Upper lobe of left lung (tissue), 6 donors: ENCODE data around the gene RPS10. TPM values are rescaled to one million over a fixed set of nuclear protein-coding genes. Genes with fewer than 3 reads are reported as not detected.

Experiments used
- ATAC-seq, 2 donors: fragments of 200-7000 bp; cut with Tn5 transposase; one replicate each; pipeline ENCODE4 v1.9.1; 2022; ENCODE audit warnings: mild to moderate bottlenecking in 2 of 2, moderate library complexity in 2 of 2; ENCODE audit not compliant: low FRiP score in 2 of 2
- DNase-seq, 2 donors: peaks; one replicate each; pipeline ENCODE4 v3.0.0-alpha.2; 2019 to 2020
- H3K27ac ChIP-seq, 4 donors: fragments of 200-600 bp; sonication (generic); one replicate each; pipeline ENCODE4 v1.5.1; 2016 to 2019
- H3K27me3 ChIP-seq, 4 donors: fragments of 200-600 bp; sonication (generic); one replicate each; pipeline ENCODE4 v1.5.1; 2017 to 2019
- H3K36me3 ChIP-seq, 4 donors: fragments of 200-600 bp; sonication (generic); one replicate each; pipeline ENCODE4 v1.5.1; 2016 to 2019
- H3K4me1 ChIP-seq, 4 donors: fragments of 200-600 bp; sonication (generic); one replicate each; pipeline ENCODE4 v1.5.1; 2018 to 2019
- H3K4me3 ChIP-seq, 4 donors: fragments of 200-600 bp; sonication (generic); one replicate each; pipeline ENCODE4 v1.5.1; 2017 to 2019; ENCODE audit warnings: mild to moderate bottlenecking in 2 of 4, moderate library complexity in 1 of 4
- H3K9me3 ChIP-seq, 4 donors: fragments of 200-600 bp; sonication (generic); one replicate each; pipeline ENCODE4 v1.5.1; 2018 to 2019
- EP300 ChIP-seq, 4 donors: sonication (generic); formaldehyde crosslinking; IDR thresholded peaks; one replicate each; pipeline ENCODE4 v1.5.1; 2017; ENCODE audit warnings: antibody characterized with exemption in 4 of 4, control low read depth in 2 of 4
- POLR2A ChIP-seq, 4 donors: fragments of 450-650 bp; IDR thresholded peaks; one replicate each; pipeline ENCODE4 v1.5.1; 2016 to 2017; ENCODE audit warnings: antibody characterized with exemption in 4 of 4, mild to moderate bottlenecking in 2 of 4
- POLR2AphosphoS5 ChIP-seq, 2 donors: sonication (generic); formaldehyde crosslinking; IDR thresholded peaks; one replicate each; pipeline ENCODE4 v1.5.1; 2017; ENCODE audit warnings: antibody characterized with exemption in 2 of 2
- WGBS, 2 donors: methylation state at CpG; one replicate each; pipeline ENCODE4 v1.1.5; 2017 to 2018; 5-methylcytosine and 5-hydroxymethylcytosine counted together
- total RNA-seq, 6 donors: library from RNA; depleted of rRNA in 4 of 6; stranded (reverse); fragments of >200 nt in 4 of 6; gene quantifications; one replicate each; pipeline versions ENCODE4 v1.1.0 to v1.2.1, GENCODE V29; 2016 to 2021
- TF ChIP-seq, protein P1 (sequence below), 6 experiments: fragments of 450-650 bp in 4 of 6; fragments of 200-600 bp in 2 of 6; sonication (generic) in 2 of 6; IDR thresholded peaks; one replicate each; pipeline ENCODE4 v1.5.1; 2016 to 2019; ENCODE audit warnings: antibody characterized with exemption in 6 of 6
- donor health status: DM: no; HTN: no; CAD: no; lungs with moderate emphysema.
- donor health status: DM: no; HTN: yes; CAD: no; lungs with severe emphysema.

The RPS10 gene
- total RNA-seq, 6 donors from 2014 or later, result 383 to 1,975 (median 1,074) TPM

DNA sequence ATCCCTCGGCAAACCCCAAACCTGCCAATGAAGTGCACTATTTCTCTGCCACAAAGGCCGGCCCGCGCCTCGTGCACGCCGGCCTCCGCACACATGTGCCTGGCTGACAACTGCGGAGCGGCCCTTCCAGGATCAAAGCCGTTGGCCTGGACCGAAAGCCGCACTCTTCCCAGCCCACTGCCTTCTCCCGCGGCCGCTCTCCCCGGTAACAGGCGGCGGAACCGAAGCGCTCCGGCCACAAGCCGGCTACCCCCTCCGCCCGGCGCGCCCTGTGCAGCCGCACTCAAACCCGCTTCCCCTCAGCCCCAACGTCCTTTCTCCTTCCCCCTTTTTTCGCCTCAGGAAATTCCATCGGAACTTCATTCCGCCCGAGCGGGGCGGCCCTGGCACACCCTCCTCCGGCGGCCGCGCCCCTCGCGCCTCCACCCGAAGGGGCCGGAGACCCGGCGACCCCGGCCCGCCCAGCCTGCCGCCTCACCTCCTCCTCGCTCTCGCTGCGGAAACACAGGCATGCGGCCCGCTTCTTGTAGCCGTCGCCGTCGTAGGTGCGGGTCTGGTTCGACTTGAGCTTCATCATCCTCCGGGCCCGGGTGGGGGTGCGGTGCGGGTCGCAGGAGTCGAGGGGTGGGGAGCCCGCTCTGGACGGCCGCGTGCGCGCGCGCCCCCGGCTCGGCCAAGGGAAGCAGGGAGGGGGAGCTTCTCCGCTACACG lies 33.9 kb downstream of the RPS10 start:
- peak overlapping the region; percentile 86 to 96 (median 96) for H3K27ac ChIP-seq
- no peak for TF ChIP-seq POLR2A (IDR thresholded peaks at IDR 0.05)
- no peak for TF ChIP-seq EP300 (IDR thresholded peaks at IDR 0.05)
- TF ChIP-seq, protein P1, sequence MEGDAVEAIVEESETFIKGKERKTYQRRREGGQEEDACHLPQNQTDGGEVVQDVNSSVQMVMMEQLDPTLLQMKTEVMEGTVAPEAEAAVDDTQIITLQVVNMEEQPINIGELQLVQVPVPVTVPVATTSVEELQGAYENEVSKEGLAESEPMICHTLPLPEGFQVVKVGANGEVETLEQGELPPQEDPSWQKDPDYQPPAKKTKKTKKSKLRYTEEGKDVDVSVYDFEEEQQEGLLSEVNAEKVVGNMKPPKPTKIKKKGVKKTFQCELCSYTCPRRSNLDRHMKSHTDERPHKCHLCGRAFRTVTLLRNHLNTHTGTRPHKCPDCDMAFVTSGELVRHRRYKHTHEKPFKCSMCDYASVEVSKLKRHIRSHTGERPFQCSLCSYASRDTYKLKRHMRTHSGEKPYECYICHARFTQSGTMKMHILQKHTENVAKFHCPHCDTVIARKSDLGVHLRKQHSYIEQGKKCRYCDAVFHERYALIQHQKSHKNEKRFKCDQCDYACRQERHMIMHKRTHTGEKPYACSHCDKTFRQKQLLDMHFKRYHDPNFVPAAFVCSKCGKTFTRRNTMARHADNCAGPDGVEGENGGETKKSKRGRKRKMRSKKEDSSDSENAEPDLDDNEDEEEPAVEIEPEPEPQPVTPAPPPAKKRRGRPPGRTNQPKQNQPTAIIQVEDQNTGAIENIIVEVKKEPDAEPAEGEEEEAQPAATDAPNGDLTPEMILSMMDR (IDR thresholded peaks at IDR 0.05), result no peak
- TF ChIP-seq POLR2AphosphoS5 (IDR thresholded peaks at IDR 0.05), result no peak
- DNase-seq, result peak; percentile 53 to 92
- H3K9me3 ChIP-seq, result no peaks in the 10 kb centered on the region
- ATAC-seq, result peak in 1 of 2 donors; percentile 64
- peak overlapping the region; percentile 76 to 94 (median 88) for H3K4me3 ChIP-seq
- H3K27me3 ChIP-seq, result no peaks in the 10 kb centered on the region
- no peaks in the 10 kb centered on the region for H3K36me3 ChIP-seq
- H3K4me1 ChIP-seq, result peaks cover 16 to 37% (median 23%) of the 10 kb centered on the region in 4 donors
- 0% methylated on average over 37 to 45 of the region's 78 CpGs for WGBS, 2 donors

DNA sequence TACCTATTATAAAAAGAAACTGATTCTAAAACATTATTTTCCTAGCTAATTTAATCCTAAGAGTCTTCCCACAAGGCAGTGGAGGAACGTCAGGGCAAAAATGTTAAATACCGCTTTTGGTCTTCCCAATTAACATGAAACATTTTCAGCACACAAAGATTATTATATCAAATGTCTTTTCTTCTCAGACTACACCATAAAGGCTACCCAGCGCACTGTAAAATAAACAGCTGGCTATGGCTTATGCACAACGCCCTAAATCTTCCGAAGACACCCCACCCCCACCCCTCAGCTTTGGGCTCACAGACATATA lies 34.4 kb downstream of the RPS10 start:
- WGBS, 2 donors, result 2 to 3% methylated on average over 4 to 5 of the region's 5 CpGs
- ATAC-seq, result no peak
- peak overlapping the region; percentile 76 to 94 (median 88) for H3K4me3 ChIP-seq

DNA sequence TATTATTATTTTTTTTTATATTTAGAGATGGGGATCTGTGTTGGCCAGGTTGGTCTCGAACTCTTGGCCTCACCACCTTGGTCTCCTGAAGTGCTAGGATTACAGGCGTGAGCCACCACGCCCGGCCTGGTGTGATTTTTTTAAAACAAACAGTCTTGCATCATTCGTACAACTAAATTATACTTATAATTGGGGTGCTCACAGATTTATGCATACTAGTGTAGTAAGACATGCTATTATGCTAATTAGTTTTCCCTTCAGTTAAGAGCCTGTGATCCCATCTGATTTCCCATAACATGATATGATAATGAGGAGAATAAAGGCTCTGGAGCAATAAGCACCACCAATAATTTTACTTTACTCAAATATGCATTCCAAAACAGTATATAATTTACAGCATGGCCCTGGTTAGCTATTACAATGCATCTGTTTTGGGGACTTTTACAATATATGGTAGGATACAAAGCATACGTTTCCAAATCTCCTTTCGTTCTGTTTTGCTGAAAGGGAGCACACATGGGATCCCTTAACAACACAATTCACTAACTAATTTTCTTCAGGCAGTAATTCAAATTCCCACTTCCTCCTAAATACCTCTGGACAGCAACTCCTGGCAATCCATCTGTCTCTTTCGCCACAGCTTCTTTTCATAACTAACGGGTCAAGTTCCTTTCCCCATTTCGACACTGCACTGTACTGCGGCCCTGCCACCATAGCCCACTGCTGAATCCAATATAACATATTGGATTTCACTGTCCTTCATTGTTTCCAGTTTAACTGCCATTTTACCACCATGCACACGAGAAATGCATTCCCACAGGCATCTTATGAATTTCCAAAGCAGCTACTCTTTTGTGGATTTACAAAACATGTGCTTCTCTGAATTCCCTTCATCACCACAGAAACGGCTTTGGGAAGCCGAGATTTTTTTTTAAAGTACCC lies 35.1 kb downstream of the RPS10 start:
- DNase-seq, result peak in 1 of 2 donors; percentile 62
- H3K27me3 ChIP-seq, result no peaks in the 10 kb centered on the region
- H3K4me1 ChIP-seq, result peaks cover 24 to 37% (median 26%) of the 10 kb centered on the region in 4 donors
- no peaks in the 10 kb centered on the region for H3K9me3 ChIP-seq
- H3K27ac ChIP-seq, result peak overlapping the region; percentile 86 to 96 (median 96)
- peak; percentile 11 to 30 for TF ChIP-seq POLR2AphosphoS5 (IDR thresholded peaks at IDR 0.05)
- TF ChIP-seq EP300 (IDR thresholded peaks at IDR 0.05), result no peak
- TF ChIP-seq, protein P1 (IDR thresholded peaks at IDR 0.05), result no peak
- peak in 1 of 4 donors; percentile 27 for TF ChIP-seq POLR2A (IDR thresholded peaks at IDR 0.05)
- H3K36me3 ChIP-seq, result no peaks in the 10 kb centered on the region
- peak in 1 of 2 donors; percentile 48 for ATAC-seq
- peak overlapping the region; percentile 76 to 94 (median 88) for H3K4me3 ChIP-seq
- WGBS, 2 donors, result 24 to 27% methylated on average over 14 of the region's 14 CpGs

More for the DNA sequence above, 34.4 kb downstream of the RPS10 start:
- no peak for DNase-seq
- no peak for TF ChIP-seq POLR2A (IDR thresholded peaks at IDR 0.05)
- no peak for TF ChIP-seq POLR2AphosphoS5 (IDR thresholded peaks at IDR 0.05)
- no peak for TF ChIP-seq EP300 (IDR thresholded peaks at IDR 0.05)
- TF ChIP-seq, protein P1 (IDR thresholded peaks at IDR 0.05), result no peak
- Histone ChIP-seq H3K9me3 (no peaks in the 10 kb centered on the region), H3K36me3 (no peaks in the 10 kb centered on the region), H3K4me1 (peaks cover 20 to 37% (median 23%) of the 10 kb centered on the region in 4 donors), H3K27ac (peak overlapping the region; percentile 86 to 96 (median 96)), H3K27me3 (no peaks in the 10 kb centered on the region)

DNA sequence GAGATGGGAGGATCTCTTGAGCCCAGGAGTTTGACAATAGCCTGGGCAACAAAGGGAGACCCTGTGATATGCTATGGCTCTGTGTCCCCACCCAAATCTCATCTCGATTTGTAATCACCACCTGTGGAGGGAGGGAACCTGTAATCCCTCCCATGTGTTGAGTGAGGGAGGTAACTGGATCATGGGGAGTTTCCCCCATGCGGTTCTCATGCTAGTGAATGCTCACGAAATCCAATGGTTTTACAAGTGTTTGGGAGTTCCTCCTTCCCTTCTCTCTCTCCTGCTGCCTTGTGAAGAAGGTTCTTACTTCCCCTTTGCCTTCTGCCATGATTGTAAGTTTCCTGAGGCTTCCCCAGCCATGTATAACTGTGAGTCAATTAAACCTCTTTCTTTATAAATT lies 36.8 kb downstream of the RPS10 start:
- Histone ChIP-seq H3K4me1 (peaks cover 27 to 45% (median 38%) of the 10 kb centered on the region in 4 donors), H3K4me3 (no peak overlapping the region), H3K9me3 (no peaks in the 10 kb centered on the region), H3K27me3 (no peaks in the 10 kb centered on the region), H3K27ac (no peak overlapping the region), H3K36me3 (no peaks in the 10 kb centered on the region)
- WGBS, 2 donors, result 75 to 81% methylated on average over 3 of the region's 3 CpGs
- no peak for DNase-seq
- no peak for ATAC-seq
- TF ChIP-seq EP300 (IDR thresholded peaks at IDR 0.05), result no peak
- no peak for TF ChIP-seq POLR2A (IDR thresholded peaks at IDR 0.05)
- TF ChIP-seq, protein P1 (IDR thresholded peaks at IDR 0.05), result no peak
- TF ChIP-seq POLR2AphosphoS5 (IDR thresholded peaks at IDR 0.05), result no peak
